ENCODE data around the gene RMI1.

Gene RMI1

DNA sequence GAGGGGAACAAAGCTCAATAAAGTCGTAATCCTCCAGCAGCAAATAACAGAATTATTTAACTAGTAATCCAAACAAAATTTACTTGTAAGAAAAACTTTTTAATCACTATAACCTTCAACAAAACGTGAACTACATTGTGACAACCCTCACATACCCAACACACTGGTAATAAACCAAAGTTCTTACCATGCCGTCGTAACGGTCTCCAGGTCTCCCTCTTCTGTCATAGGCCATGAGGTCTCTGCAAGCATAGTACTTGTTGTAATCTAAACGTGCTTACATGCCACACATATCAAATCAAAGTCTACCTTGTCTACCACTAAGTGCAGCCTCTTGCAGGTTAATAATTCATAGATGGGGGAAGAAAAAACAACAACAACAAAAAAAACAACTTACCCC, 9.1 kb upstream of the RMI1 start:
- no peak for DNase-seq

DNA sequence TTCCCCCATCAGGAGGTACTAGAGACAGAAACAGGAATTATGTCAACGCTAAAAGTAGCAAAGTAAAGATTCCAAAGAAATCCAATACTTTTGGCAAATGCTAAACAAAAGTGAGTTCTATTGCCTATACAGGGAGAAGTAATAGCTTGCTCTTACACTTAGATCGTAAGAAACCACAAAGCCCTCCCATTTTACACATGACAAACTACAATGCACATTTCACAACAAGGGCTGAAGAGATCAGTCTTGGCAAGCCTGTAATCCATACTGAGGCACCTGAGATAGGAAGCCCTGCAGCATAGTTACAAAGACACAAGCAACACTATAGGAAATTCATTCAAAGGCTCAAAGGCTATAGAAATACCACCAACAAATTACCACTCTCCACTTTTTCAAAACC, 8.3 kb upstream of the RMI1 start:
- DNase-seq = peak; percentile 16

DNA sequence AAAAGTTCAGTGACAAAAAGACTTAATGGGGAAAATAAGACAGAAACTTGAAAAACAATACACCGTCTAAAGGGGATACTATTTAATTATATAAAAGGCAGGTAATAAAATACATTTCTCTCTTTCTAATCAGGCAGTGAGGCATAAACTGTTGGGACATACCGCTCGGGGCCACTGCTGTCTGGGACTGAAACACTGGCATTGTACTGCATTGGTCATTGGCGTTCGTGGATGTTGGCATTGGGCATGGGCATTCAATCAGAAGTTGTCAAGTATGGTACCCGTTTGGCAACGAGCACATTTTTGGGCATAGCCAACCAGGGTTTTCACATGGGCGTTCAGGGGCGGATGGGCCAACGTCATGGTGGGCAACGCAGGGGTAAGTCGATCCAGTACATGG, 5.3 kb upstream of the RMI1 start:
- no peak for DNase-seq

DNA sequence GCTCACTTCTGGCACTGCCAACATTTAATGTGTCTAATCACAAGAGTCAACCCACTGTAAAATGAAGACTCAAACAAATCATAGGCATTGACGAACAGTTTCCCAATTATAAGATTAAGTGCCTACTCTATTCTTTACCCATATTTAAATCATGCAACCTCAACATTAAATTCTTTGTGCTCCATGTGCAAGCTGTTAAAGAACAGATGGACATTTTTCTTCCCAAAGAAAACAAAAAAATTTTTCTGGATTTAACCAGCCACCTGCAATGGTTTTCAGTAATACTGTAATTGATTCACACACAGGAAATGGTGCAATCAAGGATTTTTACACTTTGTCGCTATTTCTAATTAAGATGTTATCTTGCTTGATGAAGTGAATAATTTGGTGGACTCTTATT, 4.2 kb upstream of the RMI1 start:
- no peak for DNase-seq

DNA sequence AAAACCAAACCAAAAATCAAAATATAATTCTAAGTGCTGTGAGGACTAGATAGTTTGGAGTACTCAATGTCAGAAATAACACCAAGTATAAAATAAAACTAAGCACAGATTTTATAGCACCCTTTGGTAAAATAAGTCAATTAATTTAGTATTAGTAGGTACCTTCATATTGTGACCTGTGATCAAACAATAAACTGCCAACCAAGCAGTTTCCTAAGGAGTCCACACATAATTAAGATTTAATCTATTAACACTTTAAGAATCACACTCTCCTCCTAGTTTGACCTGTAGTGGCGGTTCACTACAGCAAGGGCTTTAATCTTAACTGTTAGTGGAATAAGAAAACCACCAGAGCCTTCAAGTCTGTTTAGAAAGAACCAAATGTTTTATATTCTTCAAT, 3.4 kb upstream of the RMI1 start:
- DNase-seq = no peak

DNA sequence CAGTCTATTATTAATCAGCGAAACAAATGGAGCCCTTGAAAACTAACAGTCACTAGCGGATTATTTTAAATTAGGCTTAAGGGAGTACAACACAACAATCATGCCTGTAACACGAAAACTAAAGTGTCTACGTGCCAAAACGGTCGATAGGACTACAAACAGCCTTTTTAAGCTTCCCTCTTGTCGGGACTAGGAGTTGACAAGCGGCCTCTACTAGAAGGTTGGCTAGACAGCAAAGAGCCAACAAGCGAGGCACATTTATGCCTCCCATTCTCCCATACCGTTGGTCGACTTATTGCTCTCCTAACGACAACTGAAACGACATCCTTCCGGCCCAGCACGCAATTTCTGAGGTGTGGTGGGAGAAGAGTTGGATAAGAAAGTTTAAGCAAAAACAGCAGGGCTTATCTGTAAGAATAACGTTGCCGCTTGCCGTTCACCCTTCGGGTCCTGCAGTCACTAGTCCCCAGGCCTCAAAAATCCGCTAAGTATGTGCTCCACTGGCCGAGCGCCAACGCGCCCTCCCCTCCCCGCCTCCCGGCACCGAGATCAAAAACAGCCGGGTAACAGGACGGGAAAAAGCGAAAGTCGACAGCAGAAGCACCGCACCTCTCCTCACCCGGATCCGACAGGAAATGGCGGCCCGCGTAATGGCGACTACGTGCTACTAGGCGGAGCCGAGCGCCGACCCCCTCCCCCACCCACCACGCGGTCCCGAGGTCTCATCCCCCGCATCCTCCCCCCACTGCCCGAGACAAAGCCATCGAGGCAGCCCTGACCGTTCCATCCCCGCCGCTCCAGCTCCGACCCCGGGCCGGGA, 1.4 kb upstream of the RMI1 start:
- peak; percentile 85 for DNase-seq

DNA sequence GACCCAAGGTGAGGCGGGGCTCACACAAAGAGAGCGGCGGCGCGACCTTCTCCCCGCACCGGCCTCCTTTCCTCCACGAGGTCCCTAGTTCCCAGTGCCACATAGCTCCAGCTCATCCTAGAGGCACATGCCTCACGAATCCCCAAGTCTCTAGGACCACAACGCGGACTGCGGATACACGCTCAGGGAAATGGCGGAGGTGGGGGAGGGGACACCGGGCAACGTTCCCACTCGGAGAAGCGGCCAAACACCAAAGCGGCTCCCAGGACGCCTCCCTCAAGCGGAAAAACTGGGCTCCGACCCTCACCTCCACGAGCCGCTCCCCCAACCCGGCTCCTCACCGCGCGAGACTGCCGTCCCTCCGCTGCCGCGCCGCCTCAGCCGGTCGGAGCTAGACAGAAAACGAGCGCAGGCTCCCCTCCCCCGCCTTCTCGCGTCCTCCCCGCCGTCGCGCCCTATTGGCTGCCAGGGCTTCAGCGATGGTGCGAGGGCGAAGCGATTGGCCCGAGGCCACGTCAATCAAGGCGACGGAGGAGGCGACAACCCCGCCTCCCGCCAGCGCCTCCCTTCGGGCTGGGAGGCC, 702 bp upstream of the RMI1 start, which contains the start of gene HNRNPK:
Gene HNRNPK (minus strand): TSS at position 404 of the 583 bp plus-strand sequence. CDS start 1,963 bp downstream, outside the sequence.
- peak; percentile 95 for DNase-seq

DNA sequence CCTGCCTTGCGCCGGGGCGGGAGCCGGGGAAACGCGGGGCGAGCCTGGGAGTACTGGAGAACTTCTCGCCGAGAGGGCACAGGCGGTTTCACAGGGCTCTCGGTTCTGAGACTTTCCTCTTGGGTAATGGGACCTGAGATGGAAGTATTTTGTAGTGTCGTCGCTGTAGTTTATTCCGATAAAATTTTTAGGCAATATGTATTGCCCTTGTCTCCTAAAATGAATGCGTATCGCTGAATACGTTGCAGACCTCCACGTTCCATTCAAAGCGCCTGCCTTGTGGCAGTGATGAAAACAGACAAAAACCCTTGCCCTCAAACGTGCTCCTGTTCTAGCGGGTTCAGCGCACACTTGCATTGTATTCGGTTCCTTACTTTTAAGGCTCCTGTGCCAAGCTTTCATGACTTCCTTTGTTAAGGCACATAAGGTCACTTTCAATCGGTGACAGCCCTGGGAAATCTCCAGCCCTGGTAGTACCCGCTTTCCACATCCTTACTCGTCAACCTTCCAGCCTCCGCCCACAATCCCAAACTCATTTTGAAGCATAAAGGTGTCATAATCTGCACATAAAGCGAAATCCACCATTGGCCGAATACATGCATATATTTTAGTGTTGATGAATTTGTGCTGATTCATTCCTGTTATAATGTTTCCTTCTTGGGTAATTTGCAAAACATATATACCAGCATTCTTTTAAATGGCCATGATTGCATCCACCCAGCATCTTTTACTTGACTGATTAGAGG, 694 bp downstream of the RMI1 start:
- peak; percentile 48 for DNase-seq

DNA sequence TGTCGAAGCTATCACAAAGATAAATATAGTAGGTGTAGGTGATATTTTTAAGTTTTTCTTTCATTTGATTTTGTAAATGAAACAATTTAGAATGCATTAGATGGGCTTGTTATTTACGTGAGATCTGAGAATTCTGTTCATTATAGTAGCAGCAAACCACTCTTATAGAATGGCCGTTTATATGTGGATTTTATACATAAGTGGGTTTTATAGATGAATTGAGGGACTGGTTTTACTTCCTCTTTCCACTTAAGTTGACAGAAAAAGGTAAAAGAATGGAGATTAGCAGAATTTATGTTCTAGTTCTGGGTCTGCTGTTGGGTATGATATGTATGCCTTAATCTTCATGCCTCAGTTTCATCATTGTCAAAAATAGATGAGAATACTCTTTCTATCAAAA, 5.6 kb downstream of the RMI1 start:
- no peak for DNase-seq

DNA sequence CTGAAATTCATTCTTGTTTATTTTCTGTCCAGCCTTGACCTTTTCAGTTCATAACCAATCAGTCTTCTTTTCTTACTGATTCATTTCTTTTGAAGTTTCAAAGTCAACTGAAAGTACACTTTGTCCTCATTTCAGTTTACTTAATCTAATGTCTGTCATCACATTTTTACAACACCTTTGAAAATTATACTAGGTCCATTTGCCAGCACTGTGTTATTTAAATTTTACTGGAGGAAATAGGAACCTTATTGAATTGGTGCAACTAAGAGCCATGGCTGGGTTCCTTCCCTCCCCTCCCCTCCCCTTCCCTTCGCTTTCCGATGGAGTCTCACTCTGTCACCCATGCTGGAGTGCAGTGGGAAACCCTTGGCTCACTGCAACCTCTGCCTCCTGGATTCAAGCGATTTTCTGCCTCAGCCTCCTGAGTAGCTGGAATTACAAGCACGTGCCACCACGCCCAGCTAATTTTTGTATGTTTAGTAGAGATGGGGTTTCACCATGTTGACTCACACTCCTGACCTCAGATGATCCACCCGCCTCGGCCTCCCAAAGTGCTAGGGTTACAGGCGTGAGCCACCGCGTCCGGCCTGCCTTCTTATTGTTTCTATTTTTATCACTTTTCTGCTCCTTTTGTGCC, 6.3 kb downstream of the RMI1 start:
- peak; percentile 78 for DNase-seq

DNA sequence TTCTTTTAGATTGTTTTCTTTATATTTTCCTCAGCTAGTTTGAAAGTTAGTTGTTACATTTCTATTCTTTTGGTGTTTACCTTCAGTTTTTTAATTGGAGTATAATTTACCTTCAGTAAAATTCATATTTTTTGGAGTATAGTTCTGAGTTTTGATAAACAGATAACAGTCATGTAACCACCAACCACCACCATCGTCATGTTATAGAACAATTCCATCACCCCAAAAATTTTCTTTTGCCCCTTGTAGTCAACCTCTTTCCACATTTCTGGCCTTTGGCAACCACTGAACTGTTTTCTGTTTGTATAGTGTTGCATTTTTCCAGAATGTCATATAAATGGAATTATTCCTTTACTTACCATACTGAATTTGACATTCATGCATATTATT, 6.8 kb downstream of the RMI1 start:
- no peak for DNase-seq

DNA sequence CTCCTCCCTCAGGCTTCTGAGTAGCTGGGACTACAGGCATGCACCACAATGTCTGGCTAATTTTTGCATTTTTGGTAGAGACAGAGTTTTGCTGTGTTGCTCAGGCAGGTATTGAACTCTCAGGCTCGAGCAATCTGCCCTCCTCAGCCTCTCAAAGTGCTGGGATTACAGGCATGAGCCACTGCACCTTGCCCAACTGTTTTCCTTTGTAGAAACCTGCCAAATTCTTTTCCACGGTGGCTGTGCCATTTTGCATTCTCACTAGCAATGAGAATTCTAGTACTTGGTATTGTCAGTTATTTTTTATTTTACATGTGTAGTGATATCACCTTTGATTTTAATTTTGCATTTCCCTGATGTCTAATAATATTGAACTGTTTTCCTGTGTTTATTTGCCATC, 7.8 kb downstream of the RMI1 start:
- DNase-seq = no peak

DNA sequence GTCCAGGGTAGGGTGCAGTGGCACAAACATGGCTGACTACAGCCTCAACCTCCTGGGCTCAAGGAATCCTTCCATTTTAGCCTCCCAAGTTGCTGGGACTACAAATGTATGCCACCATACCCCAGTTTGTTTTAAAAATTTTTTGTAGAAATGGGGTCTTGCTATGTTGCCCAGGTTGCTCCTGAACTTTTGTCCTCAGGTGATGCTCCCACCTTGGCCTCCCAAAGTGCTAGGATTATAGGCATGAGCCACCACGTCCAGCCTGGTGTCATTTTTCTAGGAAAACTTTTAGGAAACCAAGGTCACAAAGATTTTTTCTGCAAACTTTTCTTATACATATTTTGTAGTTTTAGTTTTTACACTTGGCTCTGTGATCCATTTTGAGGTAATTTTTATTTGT, 10.8 kb downstream of the RMI1 start:
- DNase-seq = no peak

DNA sequence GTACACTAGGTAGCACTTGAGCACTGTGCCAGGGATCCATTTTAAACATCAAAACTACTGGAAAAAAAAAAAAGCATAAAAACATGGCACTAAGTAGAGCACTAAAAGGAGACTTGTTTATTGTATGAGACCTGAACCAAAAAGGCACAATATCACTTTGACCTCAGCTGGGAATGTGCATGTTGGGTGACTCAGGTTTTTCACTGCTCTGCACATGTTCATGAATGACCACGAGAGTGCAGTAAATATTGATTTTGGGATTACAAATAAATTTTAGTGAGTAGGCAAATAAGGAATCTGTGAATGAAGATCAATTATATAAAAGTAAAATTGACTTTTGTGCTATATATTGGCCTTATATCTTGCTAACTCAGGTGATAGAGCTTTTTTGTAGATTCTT, 11.8 kb downstream of the RMI1 start:
- peak; percentile 56 for DNase-seq

DNA sequence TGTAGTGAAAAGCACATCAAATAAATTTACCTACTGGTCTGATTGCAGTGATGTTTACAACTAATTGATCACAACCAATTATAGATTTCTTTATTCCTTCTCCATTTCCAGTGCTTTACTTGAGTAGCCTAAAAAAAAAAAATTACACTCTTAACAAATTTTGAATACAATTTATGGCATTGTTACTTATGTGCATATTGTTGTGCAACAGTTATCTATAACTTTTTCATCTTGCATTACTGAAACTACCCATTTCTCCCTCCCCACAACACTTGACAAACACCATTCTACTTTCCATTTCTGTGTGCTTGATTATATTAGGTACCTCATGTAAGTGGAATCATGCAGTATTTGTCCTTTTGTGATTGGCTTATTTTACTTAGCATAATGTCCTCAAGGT, 12.3 kb downstream of the RMI1 start:
- no peak for DNase-seq

DNA sequence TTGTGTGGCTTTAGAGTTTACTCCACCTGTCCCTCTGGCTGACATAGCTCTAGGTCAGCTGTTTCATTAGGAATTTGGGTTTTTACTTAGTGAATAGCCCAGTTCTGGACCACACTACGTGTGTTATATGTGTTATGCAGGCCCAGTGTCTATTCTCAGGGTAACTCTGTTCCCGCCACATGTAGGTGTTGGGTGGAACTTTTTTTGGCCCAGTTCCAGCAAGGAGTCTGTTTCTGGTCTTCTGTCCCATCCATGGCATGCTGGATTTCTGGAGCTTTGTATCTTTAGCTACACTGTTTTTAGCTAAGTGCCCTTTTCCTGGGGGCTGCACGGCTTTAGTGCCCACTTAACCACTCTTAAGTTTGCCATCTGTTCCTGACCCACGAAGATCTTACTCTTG, 15.5 kb downstream of the RMI1 start:
- no peak for DNase-seq

DNA sequence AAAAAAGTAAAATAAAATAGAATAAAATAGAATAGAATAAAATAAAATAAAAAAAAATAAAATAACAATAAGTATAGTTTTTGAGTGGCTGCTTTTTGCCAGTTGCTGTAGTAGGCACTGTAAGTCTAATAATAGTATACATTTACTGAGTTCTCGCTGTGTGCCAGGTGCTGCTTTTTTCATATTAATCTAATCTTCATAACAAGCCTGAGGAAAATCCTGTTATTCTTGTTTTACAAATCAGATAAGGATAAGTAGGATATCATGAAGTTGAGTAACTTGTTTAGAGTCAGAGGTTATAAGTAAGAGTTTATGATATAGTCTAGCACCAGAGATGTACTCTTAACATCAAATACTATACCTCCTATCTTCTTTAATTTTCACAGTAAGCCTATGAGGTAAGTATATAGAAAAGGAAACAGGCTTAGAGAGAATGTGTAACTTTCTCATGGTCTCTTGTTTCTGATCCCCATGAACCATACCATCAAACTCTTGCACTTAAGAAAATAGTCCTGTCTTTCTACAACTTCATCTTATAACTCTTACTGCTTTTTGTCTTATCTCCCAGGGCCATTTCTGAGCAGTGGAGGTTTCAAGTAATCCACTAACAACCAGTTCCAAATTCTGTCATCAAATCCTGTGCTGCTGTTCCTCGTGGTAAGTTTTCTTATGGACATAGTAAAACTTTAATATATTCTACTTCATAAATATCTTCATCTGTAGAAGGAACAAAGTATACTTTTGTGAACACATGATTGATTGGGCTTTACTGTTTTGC, 18.7 kb downstream of the RMI1 start:
- no peak for DNase-seq

DNA sequence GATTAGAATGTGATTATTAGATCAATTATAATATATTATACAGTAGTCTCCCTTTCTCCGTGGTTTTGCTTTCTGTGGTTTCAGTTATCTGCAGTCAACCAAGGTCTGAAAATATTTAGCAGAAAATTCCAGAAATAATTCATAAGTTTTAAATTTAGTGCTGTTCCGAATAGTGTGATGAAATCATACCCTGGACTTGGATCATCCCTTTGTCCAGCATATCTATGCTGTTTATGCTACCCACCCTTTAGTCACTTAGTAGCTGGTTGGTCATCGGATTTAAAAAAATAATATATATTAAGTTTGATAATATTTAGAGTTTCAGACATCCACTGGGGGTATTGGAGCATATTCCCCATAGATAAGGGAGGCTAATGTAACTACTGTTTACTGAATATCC, 19.6 kb downstream of the RMI1 start:
- no peak for DNase-seq

DNA sequence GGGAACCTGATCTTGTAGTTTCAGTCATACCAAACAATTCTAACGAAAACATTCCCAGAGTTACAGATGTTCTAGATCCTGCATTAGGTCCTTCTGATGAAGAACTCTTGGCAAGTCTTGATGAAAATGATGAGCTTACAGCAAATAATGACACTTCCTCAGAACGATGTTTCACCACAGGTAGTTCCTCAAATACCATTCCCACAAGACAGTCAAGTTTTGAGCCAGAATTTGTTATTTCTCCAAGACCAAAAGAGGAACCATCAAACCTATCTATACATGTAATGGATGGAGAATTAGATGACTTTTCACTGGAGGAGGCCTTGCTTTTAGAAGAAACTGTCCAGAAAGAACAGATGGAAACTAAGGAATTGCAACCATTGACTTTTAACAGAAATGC, 21.0 kb downstream of the RMI1 start:
- DNase-seq = no peak

DNA sequence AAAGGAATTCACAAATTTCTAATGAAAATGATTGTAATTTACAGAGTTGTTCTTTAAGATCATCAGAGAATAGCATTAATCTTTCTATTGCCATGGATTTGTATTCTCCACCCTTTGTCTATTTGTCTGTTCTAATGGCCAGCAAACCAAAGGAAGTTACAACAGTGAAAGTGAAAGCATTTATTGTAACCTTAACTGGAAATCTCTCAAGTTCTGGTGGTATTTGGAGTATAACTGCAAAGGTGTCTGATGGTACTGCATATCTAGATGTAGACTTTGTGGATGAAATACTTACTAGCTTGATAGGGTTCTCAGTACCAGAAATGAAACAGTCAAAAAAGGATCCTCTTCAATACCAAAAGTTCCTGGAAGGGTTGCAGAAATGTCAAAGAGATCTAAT, 21.7 kb downstream of the RMI1 start:
- no peak for DNase-seq

DNA sequence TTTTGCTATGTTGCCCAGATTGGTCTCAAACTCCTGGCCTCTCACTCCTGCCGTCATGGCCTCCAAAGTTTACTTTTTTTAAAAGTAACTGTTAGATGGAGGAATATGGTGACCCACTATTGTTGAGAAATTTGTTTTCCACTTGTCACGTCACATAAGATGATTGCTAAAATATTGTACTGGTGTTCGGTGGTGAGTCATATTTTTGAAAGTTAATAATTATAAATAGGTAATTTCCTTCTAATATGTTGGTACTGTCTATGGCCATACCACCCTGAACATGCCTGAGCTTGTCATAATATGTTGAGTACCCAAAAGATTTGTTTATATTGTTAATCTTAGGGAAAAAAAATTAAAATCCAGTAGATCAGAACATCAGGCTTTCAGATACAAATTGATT, 22.6 kb downstream of the RMI1 start:
- no peak for DNase-seq

DNA sequence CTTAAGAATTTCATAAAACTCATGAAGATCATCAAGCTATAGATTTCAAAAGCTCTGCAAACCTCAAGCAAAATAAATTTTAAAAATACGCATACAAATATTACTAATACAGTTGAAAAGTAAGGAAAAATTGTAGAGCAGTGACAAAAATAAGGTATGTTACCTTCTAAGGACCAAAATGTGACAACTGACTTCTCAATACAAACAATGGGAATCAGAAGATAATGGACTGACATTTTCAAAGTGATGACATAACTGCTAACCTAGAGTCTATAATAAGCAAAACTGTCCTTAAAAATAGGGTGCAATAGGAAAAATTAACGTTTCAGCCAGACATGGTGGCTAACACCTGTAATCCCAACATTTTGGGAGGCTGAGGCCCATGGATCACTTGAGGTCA, 27.1 kb downstream of the RMI1 start:
- no peak for DNase-seq

DNA sequence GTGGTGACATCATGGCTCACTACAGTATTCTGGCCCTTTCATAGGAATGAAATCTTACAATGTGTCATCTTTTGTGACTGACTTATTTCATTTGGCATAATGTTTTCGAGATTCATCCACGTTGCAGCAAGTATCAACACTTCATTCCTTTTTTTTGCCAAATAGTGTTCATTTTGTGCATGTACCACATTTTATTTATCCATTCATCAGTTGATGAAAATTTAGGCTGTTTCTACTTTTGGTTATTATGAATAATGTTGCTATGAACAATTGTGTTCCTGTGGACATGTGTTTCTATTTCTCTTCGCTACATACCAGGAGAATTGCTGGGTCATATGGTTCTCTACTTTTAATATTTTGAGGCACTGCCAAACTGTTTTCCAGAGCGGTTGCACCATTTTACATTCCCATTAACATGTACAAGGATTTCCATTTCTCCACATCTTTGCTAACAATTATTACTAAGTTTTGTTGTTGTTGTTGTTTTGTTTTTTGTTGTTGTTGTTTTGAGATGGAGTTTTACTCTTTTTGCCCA, 43.5 kb downstream of the RMI1 start:
- no peak for DNase-seq

All from HCEC 1CT (cell line).